GM12873 (cell line): Measurements from ENCODE around the gene PANK4.

Experiments used
- CTCF ChIP-seq: IDR thresholded peaks from 2 replicates; pipeline ENCODE4 v1.5.1; 2012; ENCODE audit warnings: low read depth, mild to moderate bottlenecking, moderate library complexity, low read length, control low read depth; ENCODE audit not compliant: insufficient read depth; ENCODE audit errors: missing control alignments

PANK4 gene

GRCh38 chr1:2542246-2542915, 16.0 kb upstream of the PANK4 start:
- TF ChIP-seq CTCF, result no peak

- TF ChIP-seq CTCF, result no peak
Observed at GRCh38 chr1:2541619-2542245, 15.3 kb upstream of the PANK4 start.

GRCh38 chr1:2540816-2541492, 14.6 kb upstream of the PANK4 start:
- TF ChIP-seq CTCF, result no peak

- TF ChIP-seq CTCF, result peak; percentile 59
Observed at GRCh38 chr1:2539312-2539907, 13.0 kb upstream of the PANK4 start.

- TF ChIP-seq CTCF, result no peak
Observed at GRCh38 chr1:2538872-2539271, 12.5 kb upstream of the PANK4 start.

- no peak for TF ChIP-seq CTCF
Observed at GRCh38 chr1:2538376-2538775, 12.0 kb upstream of the PANK4 start.

- no peak for TF ChIP-seq CTCF
Observed at GRCh38 chr1:2537784-2538115, 11.4 kb upstream of the PANK4 start.
